ENCODE results near the gene KRT76.
"Not testable (repeated sequence)": the region's sequence is repeated elsewhere in the genome, so short reads cannot be mapped to it uniquely, and the experiment has no call there.

KRT76 gene

DNA sequence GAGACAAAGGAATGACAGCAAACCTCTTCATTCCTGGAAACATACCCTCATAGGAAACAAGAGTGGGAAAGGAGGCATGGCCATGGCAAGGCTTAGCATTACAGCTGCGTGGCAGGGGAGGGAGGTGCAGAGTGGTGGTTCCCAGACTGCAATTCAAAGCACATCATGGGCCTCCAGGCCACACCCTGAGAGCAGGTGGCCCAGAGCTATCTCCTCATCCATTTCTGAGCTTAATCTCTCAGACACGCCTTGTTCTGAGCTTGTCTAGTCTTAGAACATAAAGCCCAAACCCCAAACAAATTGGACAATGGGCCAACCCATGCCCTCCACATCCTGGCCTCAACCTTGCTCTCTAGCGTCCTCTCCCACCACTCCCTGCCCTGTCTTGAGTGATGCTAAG lies 24.6 kb upstream of the KRT76 start:
- no peaks in the 10 kb centered on the region for H3K27me3 ChIP-seq (ENCODE audit: control insufficient read depth, insufficient read depth, low read length)
- no peak overlapping the region for H3K27ac ChIP-seq (ENCODE audit: low read length)
- no peak overlapping the region for H3K9ac ChIP-seq (ENCODE audit: low read length)
- no peaks in the 10 kb centered on the region for H3K9me3 ChIP-seq (ENCODE audit: control insufficient read depth, low read depth, low read length)
- no peaks in the 10 kb centered on the region for H3K36me3 ChIP-seq (ENCODE audit: control insufficient read depth, low read depth, low read length)
- no peak overlapping the region for H3K4me3 ChIP-seq (ENCODE audit: low read length)
- H3K4me1 ChIP-seq (ENCODE audit: control insufficient read depth, low read depth, low read length) = peaks cover 14% of the 10 kb centered on the region

GRCh38 chr12:52800259-52800917 lies 23.2 kb upstream of the KRT76 start:
- Histone ChIP-seq H3K4me1 (ENCODE audit: control insufficient read depth, low read depth, low read length) (peaks cover 8% of the 10 kb centered on the region), H3K27me3 (ENCODE audit: control insufficient read depth, insufficient read depth, low read length) (no peaks in the 10 kb centered on the region), H3K36me3 (ENCODE audit: control insufficient read depth, low read depth, low read length) (no peaks in the 10 kb centered on the region), H3K27ac (ENCODE audit: low read length) (no peak overlapping the region), H3K9ac (ENCODE audit: low read length) (no peak overlapping the region), H3K9me3 (ENCODE audit: control insufficient read depth, low read depth, low read length) (no peaks in the 10 kb centered on the region), H3K4me3 (ENCODE audit: low read length) (no peak overlapping the region)

DNA sequence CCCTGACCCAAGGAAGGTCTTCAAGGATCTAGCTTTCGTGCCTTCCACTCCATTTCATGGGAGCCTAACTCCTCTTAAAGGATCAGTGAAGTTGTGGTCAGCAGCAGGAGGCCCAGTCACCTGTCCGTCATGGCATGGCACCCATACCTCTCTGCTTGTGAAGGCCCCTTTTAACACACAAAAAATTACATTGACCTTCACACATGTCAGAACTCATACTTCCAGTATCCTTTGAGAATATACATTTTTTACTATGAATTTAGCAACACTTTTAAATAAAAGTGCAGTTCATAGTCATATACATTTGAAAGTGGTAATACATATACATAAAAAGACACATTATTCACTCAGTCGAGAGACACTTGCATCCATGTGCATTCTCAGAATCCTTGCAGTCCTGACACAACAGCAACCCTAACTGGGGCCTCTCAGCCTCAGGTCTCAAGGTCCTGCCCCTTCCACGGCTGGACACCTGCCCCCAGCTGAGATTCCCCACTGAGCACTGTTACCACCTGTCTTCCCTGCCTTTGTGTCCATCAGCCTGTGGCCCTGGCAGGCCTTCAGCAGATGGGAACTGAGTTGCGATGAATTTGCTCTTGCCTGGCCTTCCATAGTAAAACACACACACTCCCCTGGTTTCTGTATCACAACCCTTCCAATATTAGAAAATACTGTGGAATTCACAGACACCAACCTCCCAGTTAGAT lies 22.5 kb upstream of the KRT76 start:
- H3K36me3 ChIP-seq (ENCODE audit: control insufficient read depth, low read depth, low read length) = no peaks in the 10 kb centered on the region
- no peak overlapping the region for H3K4me3 ChIP-seq (ENCODE audit: low read length)
- no peaks in the 10 kb centered on the region for H3K27me3 ChIP-seq (ENCODE audit: control insufficient read depth, insufficient read depth, low read length)
- H3K9ac ChIP-seq (ENCODE audit: low read length) = no peak overlapping the region
- H3K4me1 ChIP-seq (ENCODE audit: control insufficient read depth, low read depth, low read length) = peaks cover 5% of the 10 kb centered on the region
- H3K9me3 ChIP-seq (ENCODE audit: control insufficient read depth, low read depth, low read length) = no peaks in the 10 kb centered on the region
- no peak overlapping the region for H3K27ac ChIP-seq (ENCODE audit: low read length)

DNA sequence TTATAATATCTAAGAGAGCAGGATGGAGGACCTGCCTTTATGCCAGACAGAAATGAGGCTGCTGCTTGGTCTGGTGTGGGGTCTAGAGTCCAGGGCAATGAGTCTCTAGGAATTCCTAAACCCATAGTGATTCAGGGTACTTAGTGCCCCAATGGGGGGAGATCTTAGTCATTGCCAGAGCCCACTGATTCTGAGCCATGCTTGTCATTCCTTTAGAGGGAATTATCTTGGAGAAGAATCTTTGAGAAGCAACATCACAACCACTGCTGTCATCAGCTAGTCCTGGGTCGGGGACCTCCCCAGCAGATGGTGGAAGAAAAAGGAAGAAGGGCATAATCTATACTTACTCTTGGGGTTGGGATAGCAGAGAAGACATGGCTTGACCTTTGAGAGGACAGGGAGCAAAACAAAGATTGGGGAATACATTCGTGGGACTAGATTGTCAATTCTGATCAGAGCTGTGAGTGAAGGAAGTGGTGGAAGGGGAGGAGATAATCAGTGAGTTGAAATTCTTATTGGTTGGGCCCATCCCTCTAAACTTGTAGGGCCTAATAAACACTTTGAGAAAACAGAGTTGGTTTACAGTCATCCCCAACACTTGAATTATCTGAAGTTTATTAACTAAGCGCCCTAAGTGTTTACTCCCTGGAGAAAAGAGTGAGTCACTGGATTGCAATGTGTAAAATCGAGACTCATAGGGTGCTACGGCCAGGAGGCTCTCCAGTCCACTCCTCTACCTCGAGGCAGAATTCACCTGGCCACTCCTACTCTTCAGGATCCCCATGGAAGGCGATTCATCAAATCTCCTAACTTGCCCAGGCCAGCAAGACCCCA lies 21.7 kb upstream of the KRT76 start:
- Histone ChIP-seq H3K4me1 (ENCODE audit: control insufficient read depth, low read depth, low read length) (peaks cover 5% of the 10 kb centered on the region), H3K9me3 (ENCODE audit: control insufficient read depth, low read depth, low read length) (no peaks in the 10 kb centered on the region), H3K27ac (ENCODE audit: low read length) (no peak overlapping the region), H3K4me3 (ENCODE audit: low read length) (no peak overlapping the region), H3K27me3 (ENCODE audit: control insufficient read depth, insufficient read depth, low read length) (no peaks in the 10 kb centered on the region), H3K9ac (ENCODE audit: low read length) (no peak overlapping the region), H3K36me3 (ENCODE audit: control insufficient read depth, low read depth, low read length) (no peaks in the 10 kb centered on the region)

DNA sequence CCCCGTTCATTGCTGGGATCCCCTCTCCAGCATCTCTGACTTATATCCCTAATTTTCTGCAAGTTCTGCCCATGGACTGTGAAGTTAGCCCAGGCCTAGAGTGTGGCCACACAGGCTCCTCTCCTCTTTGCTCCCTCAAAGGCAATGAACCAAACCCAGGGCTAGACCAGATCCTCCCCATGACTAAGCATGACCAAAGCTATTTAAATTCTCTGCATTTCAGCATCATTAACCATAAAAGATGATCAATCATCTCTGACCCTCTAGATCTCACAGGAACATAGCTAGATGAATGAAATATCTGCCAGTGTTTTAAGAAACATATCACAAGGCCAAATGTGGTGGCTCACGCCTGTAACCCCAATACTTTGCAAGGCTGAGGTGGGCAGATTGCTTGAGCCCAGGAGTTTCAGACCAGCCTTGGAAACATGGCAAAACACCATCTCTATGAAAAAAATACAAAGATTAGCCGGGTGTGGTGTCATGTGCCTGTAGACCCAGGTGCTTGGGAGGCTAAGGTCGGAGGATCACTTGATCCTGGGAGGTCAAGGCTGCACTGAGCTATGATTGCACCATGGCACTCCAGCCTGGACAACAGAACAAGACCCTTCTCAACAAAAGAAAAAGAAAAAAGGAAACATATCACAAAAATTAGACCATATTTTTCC lies 21.0 kb upstream of the KRT76 start:
- H3K4me3 ChIP-seq (ENCODE audit: low read length) = no peak overlapping the region
- peaks cover 5% of the 10 kb centered on the region for H3K4me1 ChIP-seq (ENCODE audit: control insufficient read depth, low read depth, low read length)
- H3K9me3 ChIP-seq (ENCODE audit: control insufficient read depth, low read depth, low read length) = no peaks in the 10 kb centered on the region
- H3K9ac ChIP-seq (ENCODE audit: low read length) = no peak overlapping the region
- H3K36me3 ChIP-seq (ENCODE audit: control insufficient read depth, low read depth, low read length) = no peaks in the 10 kb centered on the region
- no peaks in the 10 kb centered on the region for H3K27me3 ChIP-seq (ENCODE audit: control insufficient read depth, insufficient read depth, low read length)
- no peak overlapping the region for H3K27ac ChIP-seq (ENCODE audit: low read length)

DNA sequence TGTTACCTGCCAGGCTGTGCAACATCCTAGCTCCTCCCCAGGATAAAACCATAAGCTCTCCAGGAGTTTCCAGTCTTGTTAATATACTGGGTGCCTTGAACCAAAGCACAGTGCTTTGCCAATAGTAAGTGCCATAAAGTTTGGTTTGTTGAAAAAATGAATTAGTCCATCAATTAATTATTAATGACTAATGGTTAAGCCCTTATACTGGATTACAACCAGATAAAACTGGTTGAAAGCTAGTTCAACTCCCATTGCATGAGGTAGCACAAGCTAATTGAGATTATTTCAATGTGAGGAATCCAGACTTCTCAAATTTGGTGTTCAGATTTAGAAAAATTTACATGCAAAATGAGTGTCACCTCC lies 20.4 kb upstream of the KRT76 start:
- Histone ChIP-seq H3K9ac (ENCODE audit: low read length) (no peak overlapping the region), H3K36me3 (ENCODE audit: control insufficient read depth, low read depth, low read length) (no peaks in the 10 kb centered on the region), H3K4me3 (ENCODE audit: low read length) (no peak overlapping the region), H3K27ac (ENCODE audit: low read length) (no peak overlapping the region), H3K27me3 (ENCODE audit: control insufficient read depth, insufficient read depth, low read length) (no peaks in the 10 kb centered on the region), H3K9me3 (ENCODE audit: control insufficient read depth, low read depth, low read length) (no peaks in the 10 kb centered on the region), H3K4me1 (ENCODE audit: control insufficient read depth, low read depth, low read length) (peaks cover 5% of the 10 kb centered on the region)

DNA sequence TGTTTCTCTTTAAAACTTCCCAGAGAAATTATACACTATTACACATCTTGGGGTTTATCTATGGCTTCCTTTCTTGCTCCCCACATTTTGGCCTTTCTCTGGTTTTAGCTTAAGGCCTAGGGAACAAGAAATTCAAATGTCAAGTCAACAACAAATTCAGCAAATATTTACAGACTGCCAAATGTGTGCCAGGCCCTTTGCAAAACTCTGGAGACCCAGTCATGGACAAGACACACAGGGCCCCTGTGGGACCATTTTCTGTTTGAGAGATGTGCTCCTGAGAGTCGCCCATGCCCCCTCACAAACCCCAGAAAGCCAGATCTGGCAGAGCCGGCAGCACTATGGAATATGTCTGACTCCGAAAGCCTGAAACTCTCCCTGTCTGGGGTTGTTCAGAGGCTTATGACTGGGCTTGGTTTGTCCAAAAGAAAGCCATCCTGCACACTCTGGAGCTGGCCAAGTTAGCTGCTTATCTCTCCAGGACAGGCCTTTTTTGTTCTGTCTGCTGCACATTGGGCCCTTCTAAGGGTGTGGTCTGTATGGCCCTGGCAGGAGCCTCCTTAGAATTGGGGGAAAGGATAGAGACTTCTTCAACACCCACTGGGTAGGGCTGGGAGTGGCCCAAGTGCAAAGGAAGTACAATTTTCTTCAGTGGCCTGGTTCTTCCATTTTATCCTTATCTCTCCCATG lies 19.8 kb upstream of the KRT76 start:
- Histone ChIP-seq H3K36me3 (ENCODE audit: control insufficient read depth, low read depth, low read length) (no peaks in the 10 kb centered on the region), H3K4me3 (ENCODE audit: low read length) (no peak overlapping the region), H3K9me3 (ENCODE audit: control insufficient read depth, low read depth, low read length) (no peaks in the 10 kb centered on the region), H3K27me3 (ENCODE audit: control insufficient read depth, insufficient read depth, low read length) (no peaks in the 10 kb centered on the region), H3K4me1 (ENCODE audit: control insufficient read depth, low read depth, low read length) (peaks cover 5% of the 10 kb centered on the region), H3K9ac (ENCODE audit: low read length) (no peak overlapping the region), H3K27ac (ENCODE audit: low read length) (no peak overlapping the region)

DNA sequence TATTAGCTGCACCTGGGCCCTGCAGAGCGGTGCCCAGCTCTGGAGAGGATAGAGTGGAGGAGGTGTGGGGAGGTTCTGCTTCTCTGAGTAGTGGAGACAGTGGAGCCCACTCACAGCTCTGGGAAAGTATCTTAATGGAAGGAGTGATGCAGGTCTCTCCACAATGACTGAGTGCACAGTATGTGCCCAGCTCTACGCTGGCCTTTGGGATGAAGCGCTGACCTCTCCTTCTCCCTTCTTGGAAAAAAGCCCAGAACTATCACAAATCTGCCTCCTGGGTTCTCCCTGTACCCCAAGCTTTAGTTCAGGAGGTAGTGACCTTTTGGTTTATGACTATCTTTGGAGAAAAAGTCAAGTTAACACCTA lies 19.3 kb upstream of the KRT76 start:
- Histone ChIP-seq H3K4me1 (ENCODE audit: control insufficient read depth, low read depth, low read length) (peaks cover 5% of the 10 kb centered on the region), H3K36me3 (ENCODE audit: control insufficient read depth, low read depth, low read length) (no peaks in the 10 kb centered on the region), H3K9me3 (ENCODE audit: control insufficient read depth, low read depth, low read length) (no peaks in the 10 kb centered on the region), H3K27me3 (ENCODE audit: control insufficient read depth, insufficient read depth, low read length) (no peaks in the 10 kb centered on the region), H3K4me3 (ENCODE audit: low read length) (no peak overlapping the region), H3K27ac (ENCODE audit: low read length) (no peak overlapping the region), H3K9ac (ENCODE audit: low read length) (no peak overlapping the region)

DNA sequence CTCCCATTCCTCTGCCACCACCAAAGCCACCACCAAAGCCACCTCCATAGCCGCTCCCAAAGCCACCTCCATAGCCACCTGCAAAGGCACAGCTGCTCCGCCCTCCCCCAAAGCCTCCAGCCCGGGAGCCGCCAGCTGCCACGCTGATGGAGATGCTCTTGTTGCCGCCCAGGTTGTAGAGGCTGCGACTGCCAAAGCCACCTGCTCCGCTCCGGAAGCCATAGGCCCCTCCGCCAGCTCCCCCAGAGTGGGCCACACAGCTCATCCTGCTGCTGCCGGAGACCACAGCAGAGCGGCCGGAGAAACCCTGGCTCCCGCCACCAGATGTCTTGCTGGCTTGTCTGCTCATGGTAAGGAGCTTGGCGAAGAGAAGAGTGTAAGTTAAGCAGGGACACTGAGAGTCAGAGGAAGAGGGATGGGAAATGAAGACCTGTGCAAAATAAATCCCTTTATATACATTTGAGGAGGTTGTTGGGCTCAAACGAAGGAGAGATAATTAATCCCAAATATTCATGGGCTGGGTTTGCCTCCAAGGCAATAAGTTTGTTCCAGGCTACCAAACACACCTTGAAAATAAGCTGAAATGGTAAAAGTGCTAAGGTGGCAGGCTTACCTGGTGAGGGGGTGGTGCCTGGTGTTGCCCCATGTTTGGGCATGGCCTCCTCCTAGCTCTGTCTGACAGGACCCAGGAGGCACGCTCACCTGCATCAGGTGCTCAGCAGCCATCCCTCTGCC lies 18.7 kb upstream of the KRT76 start, which contains the start of gene KRT3:
Gene KRT3, minus strand, starts transcription at position 424 of the 735 bp plus-strand sequence. Its CDS starts 75 bp downstream, at position 349.
- no peaks in the 10 kb centered on the region for H3K36me3 ChIP-seq (ENCODE audit: control insufficient read depth, low read depth, low read length)
- H3K27me3 ChIP-seq (ENCODE audit: control insufficient read depth, insufficient read depth, low read length) = no peaks in the 10 kb centered on the region
- no peak within 1 kb of the TSS for H3K4me3 ChIP-seq (ENCODE audit: low read length)
- no peak within 1 kb of the TSS for H3K9ac ChIP-seq (ENCODE audit: low read length)
- H3K9me3 ChIP-seq (ENCODE audit: control insufficient read depth, low read depth, low read length) = no peaks in the 10 kb centered on the region
- peaks cover 5% of the 10 kb centered on the region for H3K4me1 ChIP-seq (ENCODE audit: control insufficient read depth, low read depth, low read length)
- H3K27ac ChIP-seq (ENCODE audit: low read length) = no peak within 1 kb of the TSS

GRCh38 chr12:52795332-52795674 lies 18.2 kb upstream of the KRT76 start:
- not testable (repeated sequence) for H3K9ac ChIP-seq (ENCODE audit: low read length); H3K9me3 ChIP-seq (ENCODE audit: control insufficient read depth, low read depth, low read length); H3K4me3 ChIP-seq (ENCODE audit: low read length); H3K27ac ChIP-seq (ENCODE audit: low read length); H3K27me3 ChIP-seq (ENCODE audit: control insufficient read depth, insufficient read depth, low read length); H3K36me3 ChIP-seq (ENCODE audit: control insufficient read depth, low read depth, low read length); H3K4me1 ChIP-seq (ENCODE audit: control insufficient read depth, low read depth, low read length)

Data from iPS-18a (cell line).